Hindlimb muscle (tissue), 1 donor: ENCODE measurements around the gene CPNE7. TPM values are rescaled to one million over a fixed set of nuclear protein-coding genes. Genes with fewer than 3 reads are reported as not detected.

ENCODE experiments used
- DNase-seq: peaks from one replicate; pipeline ENCODE4 v3.0.0-alpha.2; 2013
- polyA plus RNA-seq: library from polyadenylated mRNA; unstranded; fragments of 120-200 nt; gene quantifications from one replicate; pipeline ENCODE4 v1.2.1, GENCODE V29; 2013; ENCODE audit not compliant: insufficient read length

Gene CPNE7
- not detected for polyA plus RNA-seq

DNA sequence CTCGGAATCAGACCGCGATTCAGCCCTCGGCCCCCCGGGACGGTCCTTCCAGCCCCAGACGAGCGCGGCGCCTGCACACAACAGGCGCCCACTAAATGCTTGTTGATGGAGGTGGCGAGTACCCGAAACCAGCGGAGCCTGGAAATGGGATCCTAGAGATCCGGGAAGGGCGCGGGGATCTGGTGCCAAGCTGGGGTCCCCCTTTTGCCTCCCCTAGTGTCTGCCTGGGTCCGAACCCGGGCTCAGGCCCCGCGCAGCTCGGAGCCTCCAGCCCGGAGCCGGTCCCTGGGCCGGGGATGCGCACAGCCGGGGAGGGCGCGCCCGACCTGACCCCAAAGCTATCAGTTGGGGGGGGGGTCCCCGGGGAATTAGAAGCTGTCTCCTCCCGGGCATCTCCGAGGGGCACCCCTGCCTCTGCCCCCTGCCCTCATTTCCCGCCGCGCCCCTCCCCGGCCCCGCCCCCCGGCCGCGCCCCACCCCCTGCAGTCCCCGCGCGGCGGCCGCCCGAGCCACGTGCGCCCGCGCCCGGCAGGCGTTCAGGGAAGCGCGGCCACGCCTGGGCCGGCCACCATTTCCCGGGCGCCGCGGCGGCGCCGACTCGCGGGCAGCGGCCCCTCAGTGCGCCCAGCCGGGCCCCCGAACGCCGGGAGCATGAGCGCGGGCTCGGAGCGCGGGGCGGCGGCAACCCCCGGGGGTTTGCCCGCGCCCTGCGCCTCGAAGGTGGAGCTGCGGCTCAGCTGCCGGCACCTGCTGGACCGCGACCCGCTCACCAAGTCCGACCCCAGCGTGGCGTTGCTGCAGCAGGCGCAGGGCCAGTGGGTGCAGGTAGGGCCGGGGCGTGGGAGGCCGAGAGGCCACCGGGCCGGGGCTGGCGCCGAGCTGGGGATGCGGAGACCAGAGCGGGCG is at the start of gene CPNE7:
Gene CPNE7, plus strand, starts transcription at position 512 of the 906 bp plus-strand sequence. Its CDS starts 140 bp downstream, at position 652.
- DNase-seq = no peak

DNA sequence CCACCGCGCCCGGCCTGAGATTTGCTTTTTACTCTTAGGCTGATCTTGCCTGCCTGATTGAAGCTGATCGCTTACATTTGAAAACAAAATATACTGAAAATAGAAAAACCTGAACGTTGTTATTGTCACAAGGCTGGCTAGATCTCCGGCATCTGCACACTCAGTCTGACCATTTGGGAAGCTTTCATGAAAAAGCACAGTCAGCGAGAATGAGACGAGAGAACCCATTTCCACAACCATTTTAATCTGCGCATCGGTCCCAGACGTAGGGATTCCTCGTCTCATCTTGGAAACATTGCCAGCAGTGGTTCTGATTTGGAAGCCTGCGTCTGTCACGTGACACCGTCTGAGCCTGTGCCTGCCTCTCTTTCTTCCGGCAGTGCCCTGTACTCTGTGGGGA is 46.5 kb upstream of the CPNE7 start:
- no peak for DNase-seq

DNA sequence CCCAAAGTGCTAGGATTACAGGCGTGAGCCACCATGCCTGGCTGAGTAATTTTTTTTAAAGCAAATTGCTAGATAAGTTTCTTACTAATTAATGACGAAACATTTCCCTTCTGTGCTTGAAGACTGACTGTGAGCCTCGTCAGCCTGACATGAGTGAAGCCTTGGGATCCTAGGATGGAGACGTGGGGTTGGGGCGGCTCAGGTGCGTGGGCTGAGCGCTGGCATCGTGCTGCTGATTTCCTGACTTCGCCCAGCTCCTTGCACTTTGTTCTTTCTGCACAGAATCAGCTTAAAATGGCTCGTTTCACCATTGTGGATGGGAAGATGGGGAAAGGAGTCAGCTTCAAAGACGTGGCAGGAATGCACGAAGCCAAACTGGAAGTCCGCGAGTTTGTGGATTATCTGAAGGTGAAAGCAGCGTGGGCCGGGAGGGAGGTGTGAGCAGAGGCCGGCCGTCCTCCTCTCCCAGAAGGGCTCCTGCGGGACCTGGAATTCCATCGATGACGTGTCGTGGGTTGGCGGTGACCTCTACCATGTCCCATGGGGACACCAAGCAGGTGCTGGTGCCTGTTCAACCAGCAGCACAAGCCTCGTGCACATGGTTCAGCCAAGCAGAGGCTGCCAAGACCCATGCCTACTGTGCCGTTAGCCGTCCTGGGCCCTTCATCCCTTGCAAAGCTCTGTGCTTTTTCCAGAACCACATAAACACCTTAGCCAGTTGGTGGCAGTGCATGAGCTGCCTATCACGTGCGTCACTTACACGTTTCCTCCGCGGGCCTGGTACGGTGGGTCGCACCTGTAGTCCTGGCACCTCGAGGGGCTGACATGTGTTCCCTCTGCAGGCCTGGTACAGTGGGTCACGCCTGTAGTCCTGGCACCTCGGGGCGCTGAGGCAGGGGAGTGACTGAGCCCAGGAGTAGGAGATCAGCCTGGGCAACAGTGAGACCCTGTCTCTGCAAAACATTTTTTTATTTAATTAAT is 44.9 kb upstream of the CPNE7 start:
- DNase-seq = no peak

DNA sequence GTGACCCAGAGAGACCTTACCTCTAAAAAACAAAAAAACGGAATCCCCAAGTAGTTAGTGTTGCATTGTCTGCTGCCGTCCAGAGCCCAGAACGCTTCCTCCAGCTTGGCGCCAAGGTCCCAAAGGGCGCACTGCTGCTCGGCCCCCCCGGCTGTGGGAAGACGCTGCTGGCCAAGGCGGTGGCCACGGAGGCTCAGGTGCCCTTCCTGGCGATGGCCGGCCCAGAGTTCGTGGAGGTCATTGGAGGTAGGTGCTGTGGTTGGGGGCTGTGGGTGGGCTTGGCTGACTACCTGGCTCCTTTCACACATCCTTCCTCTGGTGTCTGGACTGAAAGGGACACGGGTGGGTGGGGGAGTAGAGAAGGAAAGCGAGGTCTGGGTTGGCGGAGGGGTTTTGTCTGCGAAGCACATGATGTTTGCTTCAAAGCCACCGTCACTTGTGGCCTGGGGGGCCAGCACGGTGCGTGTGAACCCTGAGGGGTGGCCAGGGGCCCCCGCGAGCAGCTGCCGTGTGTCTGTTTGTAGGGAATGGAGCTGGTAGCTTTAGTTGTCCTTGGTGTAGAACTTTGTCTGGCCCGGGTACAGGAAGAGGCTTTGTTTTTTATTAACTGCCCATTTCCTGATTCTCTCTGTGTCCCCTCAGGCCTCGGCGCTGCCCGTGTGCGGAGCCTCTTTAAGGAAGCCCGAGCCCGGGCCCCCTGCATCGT is 43.6 kb upstream of the CPNE7 start:
- no peak for DNase-seq

DNA sequence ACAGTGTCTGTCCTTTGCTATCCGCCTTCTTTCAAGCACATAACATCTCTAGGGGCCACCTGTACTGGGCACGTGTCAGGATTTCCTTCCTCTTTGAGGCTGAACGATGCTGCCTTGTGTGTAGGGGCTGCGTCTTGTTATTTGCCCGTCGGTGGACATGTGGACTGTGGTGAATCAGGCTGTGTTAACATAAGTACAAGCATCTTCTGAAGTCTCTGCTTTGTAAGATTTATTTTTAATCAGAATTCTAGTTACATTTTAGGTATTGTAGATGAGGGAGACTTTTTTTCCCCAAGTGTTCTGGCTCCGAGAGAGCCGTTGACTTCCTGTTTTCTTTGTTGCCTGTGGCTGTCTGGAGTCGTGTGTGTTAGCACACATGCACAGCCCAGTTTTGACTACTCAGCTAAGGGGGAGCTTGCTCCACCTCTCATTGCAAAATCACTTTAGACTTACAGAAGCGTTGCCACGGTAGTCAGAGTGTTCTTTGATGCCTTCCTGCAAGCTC is 41.3 kb upstream of the CPNE7 start:
- DNase-seq = peak; percentile 31

DNA sequence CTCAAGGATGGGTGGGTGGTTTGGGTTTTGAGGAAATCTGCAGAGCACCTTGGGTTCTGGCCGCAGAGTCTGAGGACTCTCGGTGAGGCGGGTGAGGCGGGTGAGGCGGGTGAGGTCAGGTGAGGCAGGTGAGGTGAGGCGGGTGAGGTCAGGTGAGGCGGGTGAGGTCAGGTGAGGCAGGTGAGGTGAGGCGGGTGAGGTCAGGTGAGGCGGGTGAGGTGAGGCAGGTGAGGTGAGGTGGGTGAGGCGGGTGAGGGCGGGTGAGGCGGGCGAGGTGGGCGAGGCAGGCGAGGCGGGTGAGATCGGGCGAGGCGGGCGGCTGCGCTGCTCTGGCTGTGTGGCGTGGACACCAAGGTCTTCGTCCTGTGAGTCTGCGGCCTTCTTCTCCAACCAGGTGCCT is 39.2 kb upstream of the CPNE7 start:
- DNase-seq = no peak

DNA sequence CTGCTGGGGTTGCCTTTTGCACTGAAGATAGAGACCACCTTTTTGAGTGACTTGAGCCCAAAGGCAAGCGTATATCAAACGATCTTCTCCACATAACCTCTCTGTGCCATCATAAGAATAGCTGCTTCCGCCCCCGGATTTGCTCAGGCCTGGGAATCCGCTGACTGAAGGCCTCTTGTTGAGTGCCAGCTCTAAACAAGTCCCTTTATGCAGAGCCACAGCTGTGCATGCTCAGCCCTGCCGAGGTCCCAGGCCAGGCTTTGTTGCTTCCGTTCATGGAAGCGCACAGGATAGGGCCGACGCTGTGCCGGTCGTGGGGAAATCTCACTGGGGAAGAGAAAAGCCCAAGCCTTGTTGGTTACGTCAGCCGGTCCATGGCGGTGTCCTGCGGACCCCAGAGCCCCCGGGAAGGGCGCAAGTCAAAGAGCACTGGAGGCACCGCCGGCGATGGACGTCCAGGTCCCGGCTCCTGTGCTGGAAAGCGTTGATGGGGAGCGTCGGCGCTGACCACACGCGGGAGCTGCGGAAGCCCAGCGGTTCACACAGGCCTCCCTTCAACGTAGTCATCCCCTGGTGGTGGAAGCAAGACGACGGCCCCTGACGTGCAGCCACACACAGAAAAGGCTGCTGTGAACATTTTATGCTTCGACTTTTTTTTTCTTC is 38.5 kb upstream of the CPNE7 start:
- no peak for DNase-seq

DNA sequence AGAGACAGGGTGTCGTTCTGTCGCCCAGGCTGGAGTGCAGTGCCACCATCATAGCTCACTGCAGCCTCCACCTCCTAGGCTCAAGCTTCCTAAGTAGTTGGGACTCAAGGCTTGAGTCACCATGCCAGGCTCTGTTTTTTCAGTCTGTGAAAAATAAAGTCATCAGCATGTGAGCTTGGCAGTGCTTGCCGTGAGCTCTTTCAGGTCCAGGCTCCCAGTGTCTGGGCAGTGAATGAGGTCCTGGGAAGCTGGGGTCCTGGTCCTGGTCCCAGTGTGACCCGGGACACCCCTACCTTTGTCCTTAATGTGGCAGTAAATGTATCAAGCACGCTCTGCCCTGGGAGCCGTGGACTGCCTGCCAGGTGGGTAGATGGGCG is 38.0 kb upstream of the CPNE7 start:
- DNase-seq = no peak

DNA sequence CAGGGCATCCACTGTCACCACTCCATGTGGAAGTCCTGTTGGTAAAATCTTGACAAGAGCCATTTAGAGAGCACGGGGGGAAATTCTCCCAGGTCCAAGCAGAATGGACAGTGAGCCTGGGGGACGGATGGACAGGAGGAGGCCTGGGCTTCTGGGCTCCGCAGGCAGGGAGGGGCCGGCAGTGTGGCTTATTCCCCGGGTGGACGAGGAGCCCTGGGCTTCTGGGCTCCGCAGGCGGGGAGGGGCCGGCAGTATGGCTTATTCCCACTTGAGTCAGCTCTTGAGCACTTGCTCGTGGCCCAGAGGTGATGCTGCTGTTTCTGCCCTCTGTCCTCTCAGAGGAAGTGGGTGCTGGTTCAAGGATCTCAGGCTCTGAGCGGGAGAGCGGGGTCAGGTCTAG is 37.3 kb upstream of the CPNE7 start:
- no peak for DNase-seq

DNA sequence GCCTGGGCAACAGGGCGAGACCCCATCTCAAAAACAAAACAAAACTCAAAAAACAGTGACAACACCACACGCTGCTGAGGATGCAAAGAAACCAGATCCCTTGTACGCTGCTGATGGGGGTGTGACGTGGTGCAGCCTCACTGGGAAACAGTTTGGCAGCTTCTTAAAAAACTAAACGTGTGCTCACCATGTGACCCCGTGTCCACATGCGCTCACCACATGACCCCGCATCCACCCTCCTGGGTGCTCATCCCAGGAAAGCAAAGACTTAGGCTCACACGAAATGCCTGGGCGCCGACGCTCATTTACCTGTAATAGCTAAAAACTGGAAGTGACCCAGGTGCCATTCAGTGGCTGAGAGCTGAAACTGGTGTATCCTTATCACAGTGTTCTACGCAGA is 35.0 kb upstream of the CPNE7 start:
- DNase-seq = no peak

DNA sequence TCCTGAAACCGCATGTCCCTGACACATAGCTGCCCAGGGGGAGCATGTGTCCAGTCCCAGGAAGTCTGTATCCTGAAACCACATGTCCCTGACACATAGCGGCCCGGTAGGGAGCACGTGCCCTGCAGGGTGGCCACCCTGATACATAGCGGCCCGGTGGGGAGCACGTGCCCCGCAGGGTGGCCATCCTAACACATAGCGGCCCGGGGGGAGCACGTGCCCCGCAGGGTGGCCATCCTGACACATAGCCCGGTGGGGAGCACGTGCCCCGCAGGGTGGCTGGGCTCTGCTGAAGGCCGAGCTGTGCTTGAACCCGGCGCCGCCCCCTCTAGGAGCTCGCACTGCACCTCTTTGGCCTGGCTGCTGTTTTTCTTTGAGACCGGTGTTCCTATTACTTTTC is 33.8 kb upstream of the CPNE7 start:
- no peak for DNase-seq

DNA sequence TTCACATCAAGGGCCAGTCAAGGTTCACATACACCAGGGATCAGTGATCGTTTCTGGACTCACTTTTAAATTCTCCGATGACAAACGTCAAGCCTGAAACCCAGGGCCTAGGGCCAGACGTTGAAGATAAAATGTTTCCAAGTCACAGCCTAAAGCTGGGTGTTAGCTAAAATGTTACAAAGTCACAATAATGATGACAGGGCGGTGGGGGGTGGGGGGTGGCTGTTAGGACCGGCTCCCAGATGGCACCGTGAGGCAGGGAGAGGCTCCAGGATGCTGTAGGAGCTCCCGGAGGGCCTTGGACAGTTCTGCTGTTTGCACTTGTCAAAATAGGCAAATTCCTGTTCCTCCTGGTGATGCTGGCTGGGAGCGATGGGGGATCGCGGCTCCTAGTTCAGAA is 31.4 kb upstream of the CPNE7 start:
- DNase-seq = no peak

DNA sequence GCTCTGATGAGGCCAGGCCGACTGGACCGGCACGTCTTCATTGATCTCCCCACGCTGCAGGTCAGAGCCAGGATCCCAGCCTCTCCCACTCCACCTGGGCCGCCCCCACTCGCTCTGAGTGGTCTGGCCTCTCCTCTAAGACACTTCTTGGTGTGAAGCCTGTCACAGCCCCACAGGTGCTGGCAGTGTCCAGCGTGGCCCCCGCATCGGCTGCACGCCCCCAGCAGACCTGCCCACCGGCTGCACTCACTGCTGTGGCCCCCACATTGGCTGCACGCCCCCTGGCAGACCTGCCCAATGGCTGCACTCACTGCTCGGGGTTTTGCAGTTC is 30.9 kb upstream of the CPNE7 start:
- DNase-seq = no peak

DNA sequence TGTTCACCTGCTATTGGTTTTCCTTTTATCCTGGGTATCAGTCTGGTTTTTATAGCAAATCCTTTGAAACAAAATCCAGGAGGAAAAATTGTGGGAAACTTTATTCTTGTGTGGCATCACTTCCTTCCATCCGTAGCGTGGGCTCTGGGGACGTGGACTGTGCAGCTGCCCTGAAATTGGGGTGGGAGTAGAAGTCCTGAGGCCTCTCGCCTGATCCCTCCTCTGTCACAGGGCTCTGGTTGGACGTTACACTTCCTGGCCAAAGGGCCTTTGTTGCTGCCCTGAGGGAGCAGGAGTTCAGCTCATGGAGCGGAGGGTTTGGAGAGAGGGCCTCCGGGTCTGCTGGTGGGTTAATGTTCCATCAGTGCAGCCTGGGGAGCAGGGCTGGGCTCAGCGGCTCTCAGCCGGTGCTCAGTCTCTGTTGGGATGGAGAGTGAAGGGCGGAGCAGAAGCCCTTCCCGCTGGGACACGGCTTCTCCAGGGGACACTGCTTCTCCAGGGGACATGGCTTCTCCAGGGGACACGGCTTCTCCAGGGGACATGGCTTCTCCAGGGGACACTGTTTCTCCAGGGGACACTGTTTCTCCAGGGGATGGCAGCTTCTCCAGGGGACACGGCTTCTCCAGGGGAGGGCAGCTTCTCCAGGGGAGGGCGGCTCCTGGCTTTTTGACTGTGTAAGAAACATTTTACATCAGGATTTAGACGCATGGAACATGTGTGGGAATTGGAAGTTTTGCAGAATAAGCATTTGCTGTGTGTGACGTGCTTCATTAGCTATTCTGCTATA is 30.3 kb upstream of the CPNE7 start:
- DNase-seq = no peak

DNA sequence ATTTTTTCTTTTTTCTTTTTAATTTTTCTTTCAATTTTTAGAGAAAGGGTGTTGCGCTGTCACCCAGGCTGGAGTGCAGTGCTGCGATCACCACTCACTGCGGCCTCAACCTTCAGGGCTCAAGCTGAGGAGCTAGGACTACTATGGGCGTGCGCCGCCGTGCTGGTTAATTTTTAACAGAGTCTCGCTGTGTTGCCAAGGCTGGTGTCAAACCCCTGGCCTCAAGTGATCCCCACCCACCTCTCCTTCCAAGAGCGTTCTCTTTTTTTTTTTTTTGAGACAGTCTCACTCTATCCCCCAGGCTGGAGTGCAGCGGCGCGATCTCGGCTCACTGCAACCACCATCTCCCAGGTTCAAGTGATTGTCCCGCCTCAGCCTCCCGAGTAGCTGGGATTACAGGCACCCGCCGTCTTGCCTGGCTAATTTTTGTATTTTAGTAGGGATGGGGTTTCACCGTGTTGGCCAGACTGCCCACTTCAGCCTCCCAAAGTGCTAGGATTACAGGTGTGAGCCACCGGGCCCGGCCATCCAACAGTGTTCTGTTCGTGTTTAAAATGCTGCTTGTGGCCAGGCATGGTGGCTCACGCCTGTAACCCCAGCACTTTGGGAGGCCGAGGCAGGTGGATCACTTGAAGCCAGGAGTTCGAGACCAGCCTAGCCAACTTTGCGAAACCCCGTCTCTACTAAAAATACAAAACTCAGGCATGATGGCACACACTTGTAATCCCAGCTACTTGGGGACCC is 29.6 kb upstream of the CPNE7 start:
- no peak for DNase-seq

DNA sequence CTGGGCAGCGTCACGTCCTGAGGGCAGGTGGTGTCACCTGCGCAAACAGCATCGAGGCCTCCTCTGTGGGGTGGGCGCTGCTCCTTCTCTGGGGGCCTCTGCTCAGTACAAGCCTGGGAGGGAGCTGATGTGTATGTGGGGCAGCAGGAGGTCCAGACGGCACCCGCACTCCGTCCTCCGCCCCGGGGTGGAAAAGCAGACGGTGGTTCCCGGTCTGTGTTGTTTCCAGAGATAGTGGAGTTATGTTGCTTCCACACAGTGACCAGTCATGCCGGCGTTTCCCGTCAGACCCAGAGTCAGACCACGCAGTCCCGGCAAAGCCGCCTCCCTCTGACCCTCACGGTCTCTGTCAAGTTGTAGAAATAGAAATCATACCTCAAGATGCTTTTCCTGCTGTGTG is 28.8 kb upstream of the CPNE7 start:
- DNase-seq = no peak

DNA sequence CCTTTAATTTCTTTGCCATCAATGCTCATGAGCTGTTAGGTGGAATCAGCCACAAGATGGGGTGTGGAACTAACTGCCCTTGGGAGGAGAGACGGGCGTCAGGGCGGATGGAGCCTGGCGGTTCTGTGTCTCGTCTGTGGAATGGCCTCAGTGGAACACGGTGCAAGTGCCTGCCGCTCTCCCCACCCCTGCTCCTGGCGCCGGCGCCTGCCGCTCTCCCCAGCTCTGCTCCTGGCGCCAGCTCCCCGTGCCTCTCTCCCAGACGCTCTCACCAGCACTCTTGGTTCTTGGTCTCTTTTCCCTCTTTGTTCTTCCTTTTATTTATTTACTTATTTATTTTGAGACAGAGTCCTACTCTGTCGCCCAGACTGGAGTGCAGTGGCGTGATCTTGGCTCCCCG is 28.3 kb upstream of the CPNE7 start:
- DNase-seq = no peak

DNA sequence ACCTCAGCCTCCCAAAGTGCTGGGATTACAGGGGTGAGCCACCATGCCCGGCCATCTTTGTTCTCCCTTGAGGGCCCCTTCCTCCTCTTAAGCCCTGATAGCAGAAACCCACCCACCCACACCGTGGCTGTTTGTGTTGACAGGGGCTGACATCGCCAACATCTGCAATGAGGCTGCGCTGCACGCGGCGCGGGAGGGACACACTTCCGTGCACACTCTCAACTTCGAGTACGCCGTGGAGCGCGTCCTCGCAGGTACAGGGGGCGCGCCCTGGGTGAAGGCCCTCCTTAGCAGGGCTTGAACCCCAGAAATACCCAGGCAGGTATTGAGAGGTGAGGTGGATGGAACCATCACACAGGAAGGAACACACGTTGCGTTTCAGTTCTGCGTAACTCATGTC is 27.7 kb upstream of the CPNE7 start:
- no peak for DNase-seq

DNA sequence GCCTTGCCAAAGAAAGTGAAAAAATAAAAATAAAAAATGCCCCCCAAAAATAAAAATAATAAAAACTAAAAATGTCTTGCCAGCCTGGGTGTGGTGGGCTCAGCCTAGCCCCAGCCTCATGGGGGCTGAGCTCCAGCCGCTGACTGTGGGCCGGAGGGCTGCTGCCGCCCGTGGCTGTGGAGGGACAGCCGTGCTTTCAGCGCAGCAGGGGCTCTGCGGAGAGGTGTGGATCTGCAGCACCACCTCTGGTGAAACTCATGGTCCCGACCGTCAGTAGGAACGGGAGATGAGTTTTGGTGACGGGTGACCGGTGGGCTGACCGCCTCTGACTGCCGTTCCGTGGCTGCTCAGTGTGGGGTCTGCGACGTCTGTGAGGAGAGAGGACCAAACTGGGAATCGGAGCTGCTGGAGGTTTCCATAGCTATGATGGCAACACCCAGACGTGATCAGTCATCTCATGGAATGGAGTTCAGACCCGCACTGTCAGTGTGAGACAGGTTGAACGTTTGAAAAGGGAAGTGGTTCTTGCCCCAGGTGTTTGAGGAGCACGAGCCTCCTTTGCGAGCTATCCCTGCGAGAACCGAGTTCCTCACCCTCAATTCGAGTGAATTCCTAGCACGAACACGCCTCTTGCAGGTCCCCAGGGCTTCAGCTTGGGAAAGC is 27.1 kb upstream of the CPNE7 start:
- DNase-seq = no peak
